GM11168 (cell line): Measurements from ENCODE around the gene MIF.
"Not testable (repeated sequence)": the region's sequence is repeated elsewhere in the genome, so short reads cannot be mapped to it uniquely, and the experiment has no call there.

ENCODE experiments used
- in situ Hi-C: fragments of 300-500 bp; cut with MboI; formaldehyde crosslinking; loops from one replicate; pipeline ENCODE4 v1.12.0; 2022; ENCODE audit warnings: low sequenced_read_pairs; ENCODE audit not compliant: unreplicated experiment

MIF gene

GRCh38 chr22:23925020-23925606 is 30.9 kb downstream of the MIF start:
- in situ Hi-C loops = no loop called here

GRCh38 chr22:23926561-23926960 is 32.4 kb downstream of the MIF start:
- in situ Hi-C loops = no loop called here

- in situ Hi-C loops = no loop called here
Observed at GRCh38 chr22:23938328-23939016, 44.3 kb downstream of the MIF start.

- in situ Hi-C loops = no loop called here
Observed at GRCh38 chr22:23939017-23939357, 44.8 kb downstream of the MIF start.

GRCh38 chr22:23940166-23940565 is 46.0 kb downstream of the MIF start:
- in situ Hi-C loops = not testable (repeated sequence)
